ENCODE data around the gene MZB1.
"Not testable (repeated sequence)": the region's sequence is repeated elsewhere in the genome, so short reads cannot be mapped to it uniquely, and the experiment has no call there.

Gene MZB1

GRCh38 chr5:139388198-139388821, 1.4 kb downstream of the MZB1 start:
- H3K27ac ChIP-seq (ENCODE audit: low read length) = peak overlapping the region; percentile 99

GRCh38 chr5:139387611-139388197, 2.0 kb downstream of the MZB1 start:
- TF ChIP-seq EZH2 (IDR thresholded peaks at IDR 0.05; ENCODE audit: borderline replicate concordance, low read depth, low read length, severe bottlenecking) (no peak), CTCF (IDR thresholded peaks at IDR 0.05; ENCODE audit: borderline replicate concordance, extremely low read depth, low read length, poor library complexity, severe bottlenecking) (peak; percentile 9)
- Histone ChIP-seq H3K79me2 (ENCODE audit: insufficient read depth, low read length) (peaks cover 73% of the 10 kb centered on the region), H3K9ac (ENCODE audit: low read depth, low read length) (peak overlapping the region; percentile 87), H3K4me1 (ENCODE audit: insufficient read depth, low read length) (peaks cover 86% of the 10 kb centered on the region), H3K27ac (ENCODE audit: low read length) (peak overlapping the region; percentile 99), H3K9me3 (ENCODE audit: insufficient read depth, low read length, severe bottlenecking) (no peaks in the 10 kb centered on the region), H2AFZ (ENCODE audit: low read depth, low read length) (no peak overlapping the region), H3K4me3 (ENCODE audit: low read depth in 1 of 2, low read length in 2 of 2) (peak overlapping the region; percentile 49 to 65), H3K4me2 (ENCODE audit: insufficient read depth, low read length) (peak overlapping the region; percentile 96), H3K27me3 (ENCODE audit: insufficient read depth, low read length, poor library complexity) (no peaks in the 10 kb centered on the region), H4K20me1 (ENCODE audit: insufficient read depth, low read length) (peaks cover 24% of the 10 kb centered on the region), H3K36me3 (ENCODE audit: insufficient read depth, low read length) (peaks cover 31% of the 10 kb centered on the region)
- DNase-seq = peak; percentile 64
- no peak for ATAC-seq (ENCODE audit: insufficient read depth, low read depth)

More at GRCh38 chr5:139388198-139388821, 1.4 kb downstream of the MZB1 start:
- H3K4me1 ChIP-seq (ENCODE audit: insufficient read depth, low read length) = peaks cover 90% of the 10 kb centered on the region
- DNase-seq (peak; percentile 97), ATAC-seq (ENCODE audit: insufficient read depth, low read depth) (peak; percentile 41)
- H3K4me2 ChIP-seq (ENCODE audit: insufficient read depth, low read length) = peak overlapping the region; percentile 96
- no peaks in the 10 kb centered on the region for H3K27me3 ChIP-seq (ENCODE audit: insufficient read depth, low read length, poor library complexity)
- peak overlapping the region; percentile 87 for H3K9ac ChIP-seq (ENCODE audit: low read depth, low read length)
- H3K79me2 ChIP-seq (ENCODE audit: insufficient read depth, low read length) = peaks cover 79% of the 10 kb centered on the region
- H4K20me1 ChIP-seq (ENCODE audit: insufficient read depth, low read length) = peaks cover 24% of the 10 kb centered on the region
- H3K36me3 ChIP-seq (ENCODE audit: insufficient read depth, low read length) = peaks cover 32% of the 10 kb centered on the region
- TF ChIP-seq CTCF (IDR thresholded peaks at IDR 0.05; ENCODE audit: borderline replicate concordance, extremely low read depth, low read length, poor library complexity, severe bottlenecking) (peak; percentile 55), EZH2 (IDR thresholded peaks at IDR 0.05; ENCODE audit: borderline replicate concordance, low read depth, low read length, severe bottlenecking) (no peak)
- H2AFZ ChIP-seq (ENCODE audit: low read depth, low read length) = no peak overlapping the region
- no peaks in the 10 kb centered on the region for H3K9me3 ChIP-seq (ENCODE audit: insufficient read depth, low read length, severe bottlenecking)
- H3K4me3 ChIP-seq (ENCODE audit: low read depth in 1 of 2, low read length in 2 of 2) = peak overlapping the region; percentile 49 to 65

- H2AFZ ChIP-seq (ENCODE audit: low read depth, low read length); H3K27me3 ChIP-seq (ENCODE audit: insufficient read depth, low read length, poor library complexity); DNase-seq; ATAC-seq (ENCODE audit: insufficient read depth, low read depth); H3K9me3 ChIP-seq (ENCODE audit: insufficient read depth, low read length, severe bottlenecking): not testable (repeated sequence)
- Histone ChIP-seq H3K27ac (ENCODE audit: low read length) (peak overlapping the region; percentile 99), H3K9ac (ENCODE audit: low read depth, low read length) (peak overlapping the region; percentile 87), H3K4me2 (ENCODE audit: insufficient read depth, low read length) (peak overlapping the region; percentile 96), H3K79me2 (ENCODE audit: insufficient read depth, low read length) (peaks cover 66% of the 10 kb centered on the region), H4K20me1 (ENCODE audit: insufficient read depth, low read length) (peaks cover 24% of the 10 kb centered on the region), H3K4me1 (ENCODE audit: insufficient read depth, low read length) (peaks cover 85% of the 10 kb centered on the region), H3K36me3 (ENCODE audit: insufficient read depth, low read length) (peaks cover 31% of the 10 kb centered on the region), H3K4me3 (ENCODE audit: low read depth in 1 of 2, low read length in 2 of 2) (peak overlapping the region in 1 of 2 experiments; percentile 65; a peak in 2 of 4 replicates)
Measured at GRCh38 chr5:139386956-139387355, 2.8 kb downstream of the MZB1 start.

- TF ChIP-seq EZH2 (IDR thresholded peaks at IDR 0.05; ENCODE audit: borderline replicate concordance, low read depth, low read length, severe bottlenecking) (no peak), CTCF (IDR thresholded peaks at IDR 0.05; ENCODE audit: borderline replicate concordance, extremely low read depth, low read length, poor library complexity, severe bottlenecking) (no peak)
- Histone ChIP-seq H3K36me3 (ENCODE audit: insufficient read depth, low read length) (peaks cover 31% of the 10 kb centered on the region), H2AFZ (ENCODE audit: low read depth, low read length) (no peak overlapping the region), H3K79me2 (ENCODE audit: insufficient read depth, low read length) (peaks cover 57% of the 10 kb centered on the region), H3K9me3 (ENCODE audit: insufficient read depth, low read length, severe bottlenecking) (no peaks in the 10 kb centered on the region), H3K27ac (ENCODE audit: low read length) (peak overlapping the region; percentile 99), H3K4me2 (ENCODE audit: insufficient read depth, low read length) (peak overlapping the region; percentile 96), H3K27me3 (ENCODE audit: insufficient read depth, low read length, poor library complexity) (no peaks in the 10 kb centered on the region), H3K9ac (ENCODE audit: low read depth, low read length) (peak overlapping the region; percentile 87), H3K4me1 (ENCODE audit: insufficient read depth, low read length) (peaks cover 76% of the 10 kb centered on the region), H4K20me1 (ENCODE audit: insufficient read depth, low read length) (peaks cover 24% of the 10 kb centered on the region), H3K4me3 (ENCODE audit: low read depth in 1 of 2, low read length in 2 of 2) (peak overlapping the region in 1 of 2 experiments; percentile 65; a peak in 2 of 4 replicates)
- ATAC-seq (ENCODE audit: insufficient read depth, low read depth) (no peak), DNase-seq (peak; percentile 22)
Measured at GRCh38 chr5:139386050-139386438, 3.7 kb downstream of the MZB1 start.

Measured in DND-41 (cell line).